Peyer's patch (tissue), 4 donors: ENCODE data around the gene C8B.

ENCODE experiments used
- CTCF ChIP-seq, 6 experiments: fragments of 450-650 bp in 4 of 6; fragments of 200-600 bp in 2 of 6; sonication (generic) in 1 of 6; IDR thresholded peaks; one replicate each; pipeline ENCODE4 v1.5.1; 2017 to 2019; ENCODE audit warnings: antibody characterized with exemption in 6 of 6, mild to moderate bottlenecking in 3 of 6, moderate library complexity in 1 of 6
- POLR2A ChIP-seq, 2 donors: fragments of 450-650 bp; IDR thresholded peaks; one replicate each; pipeline ENCODE4 v1.5.1; 2017; ENCODE audit warnings: antibody characterized with exemption in 2 of 2, mild to moderate bottlenecking in 2 of 2, moderate library complexity in 2 of 2

GRCh38 chr1:56897150-56898004 lies 68.4 kb downstream of the C8B start:
- TF ChIP-seq CTCF (IDR thresholded peaks at IDR 0.05), result no peak
- no peak for TF ChIP-seq POLR2A (IDR thresholded peaks at IDR 0.05)
